K562 (cell line): ENCODE results near the gene SRP9. TPM values are rescaled to one million over a fixed set of nuclear protein-coding genes. Genes with fewer than 3 reads are reported as not detected.

ENCODE experiments used
- ZBTB1 ChIP-seq: sonication (generic); formaldehyde crosslinking; IDR thresholded peaks from 2 replicates; pipeline ENCODE4 v1.8.1; 2023; ENCODE audit warnings: missing genetic modification reagents, low read depth, mild to moderate bottlenecking, borderline replicate concordance
- polyA plus RNA-seq, 8 experiments: library from polyadenylated mRNA; depleted of rRNA in 4 of 8; stranded (reverse) in 5 of 8; unstranded in 3 of 8; fragments of >200 nt; fragmentation: Nextera tagmentation in 2 of 8; fragmentation: Illumina TruSeq in 1 of 8; extraction: Ambion mirVana in 2 of 8; extraction: Trizol in 1 of 8; gene quantifications; 2 replicates each; pipeline versions ENCODE4 v1.2.1 to v1.2.3, GENCODE V29; 2011 to 2014; ENCODE audit warnings: inconsistent platforms in 1 of 8, missing spikeins in 1 of 8
- total RNA-seq, 7 experiments: library from RNA; depleted of rRNA in 6 of 7; stranded (reverse); fragments of >200 nt in 6 of 7; fragmentation: Illumina TruSeq in 2 of 7; extraction: Trizol in 2 of 7; gene quantifications; 2 replicates each; pipeline versions ENCODE4 v1.2.1 to v1.2.3, GENCODE V29; 2011 to 2021; ENCODE audit warnings: low replicate concordance in 1 of 7
- TF ChIP-seq, protein P1 (sequence below): sonication (generic); formaldehyde crosslinking; IDR thresholded peaks from 2 replicates; pipeline ENCODE4 v1.8.0; 2022; ENCODE audit warnings: mild to moderate bottlenecking, low read depth, missing genetic modification reagents
- TF ChIP-seq, protein P2 (sequence below): fragments of 450-650 bp; formaldehyde crosslinking; IDR thresholded peaks from 2 replicates; pipeline ENCODE4 v1.4.0; 2020; ENCODE audit warnings: mild to moderate bottlenecking, moderate library complexity
- TF ChIP-seq, protein P3 (sequence below), 2 experiments: fragments of 150-350 bp in 1 of 2; IDR thresholded peaks; 2 replicates each; pipeline ENCODE4 v1.6.1; 2012 to 2016; ENCODE audit warnings: low read depth in 2 of 2, low read length in 2 of 2, mild to moderate bottlenecking in 1 of 2, moderate library complexity in 1 of 2

The SRP9 gene
- total and polyA plus RNA-seq, 9 of the 15 experiments (the other 6 are each of a cell fraction or from before 2014, with no cell fraction given) = 273 to 1,892 (median 668) TPM

DNA sequence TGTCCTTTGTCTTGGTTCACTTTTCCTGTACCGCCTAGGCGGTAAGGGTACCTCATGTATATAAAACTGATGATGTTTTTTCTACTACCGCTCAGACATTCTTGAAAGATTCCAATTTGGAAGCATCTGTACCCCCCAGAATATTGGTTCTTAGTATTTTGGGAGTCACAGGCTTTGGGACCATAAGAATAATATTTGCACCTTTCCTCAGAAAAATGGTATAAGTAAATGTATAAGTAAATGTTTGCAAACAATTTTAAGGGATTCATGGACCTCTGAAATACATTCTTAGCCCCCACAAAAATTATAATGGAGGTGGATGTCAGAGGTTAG lies 677 bp downstream of the SRP9 start (continued):
- TF ChIP-seq, protein P1, sequence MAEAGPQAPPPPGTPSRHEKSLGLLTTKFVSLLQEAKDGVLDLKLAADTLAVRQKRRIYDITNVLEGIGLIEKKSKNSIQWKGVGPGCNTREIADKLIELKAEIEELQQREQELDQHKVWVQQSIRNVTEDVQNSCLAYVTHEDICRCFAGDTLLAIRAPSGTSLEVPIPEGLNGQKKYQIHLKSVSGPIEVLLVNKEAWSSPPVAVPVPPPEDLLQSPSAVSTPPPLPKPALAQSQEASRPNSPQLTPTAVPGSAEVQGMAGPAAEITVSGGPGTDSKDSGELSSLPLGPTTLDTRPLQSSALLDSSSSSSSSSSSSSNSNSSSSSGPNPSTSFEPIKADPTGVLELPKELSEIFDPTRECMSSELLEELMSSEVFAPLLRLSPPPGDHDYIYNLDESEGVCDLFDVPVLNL (CRISPR knock-in tag) = no peak
- no peak for TF ChIP-seq ZBTB1 (CRISPR knock-in tag)
- TF ChIP-seq, protein P2, sequence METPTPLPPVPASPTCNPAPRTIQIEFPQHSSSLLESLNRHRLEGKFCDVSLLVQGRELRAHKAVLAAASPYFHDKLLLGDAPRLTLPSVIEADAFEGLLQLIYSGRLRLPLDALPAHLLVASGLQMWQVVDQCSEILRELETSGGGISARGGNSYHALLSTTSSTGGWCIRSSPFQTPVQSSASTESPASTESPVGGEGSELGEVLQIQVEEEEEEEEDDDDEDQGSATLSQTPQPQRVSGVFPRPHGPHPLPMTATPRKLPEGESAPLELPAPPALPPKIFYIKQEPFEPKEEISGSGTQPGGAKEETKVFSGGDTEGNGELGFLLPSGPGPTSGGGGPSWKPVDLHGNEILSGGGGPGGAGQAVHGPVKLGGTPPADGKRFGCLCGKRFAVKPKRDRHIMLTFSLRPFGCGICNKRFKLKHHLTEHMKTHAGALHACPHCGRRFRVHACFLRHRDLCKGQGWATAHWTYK (CRISPR knock-in tag) = 0 out of 2 replicates have a peak, but pooled peaks have one; percentile 20
- TF ChIP-seq, protein P3, sequence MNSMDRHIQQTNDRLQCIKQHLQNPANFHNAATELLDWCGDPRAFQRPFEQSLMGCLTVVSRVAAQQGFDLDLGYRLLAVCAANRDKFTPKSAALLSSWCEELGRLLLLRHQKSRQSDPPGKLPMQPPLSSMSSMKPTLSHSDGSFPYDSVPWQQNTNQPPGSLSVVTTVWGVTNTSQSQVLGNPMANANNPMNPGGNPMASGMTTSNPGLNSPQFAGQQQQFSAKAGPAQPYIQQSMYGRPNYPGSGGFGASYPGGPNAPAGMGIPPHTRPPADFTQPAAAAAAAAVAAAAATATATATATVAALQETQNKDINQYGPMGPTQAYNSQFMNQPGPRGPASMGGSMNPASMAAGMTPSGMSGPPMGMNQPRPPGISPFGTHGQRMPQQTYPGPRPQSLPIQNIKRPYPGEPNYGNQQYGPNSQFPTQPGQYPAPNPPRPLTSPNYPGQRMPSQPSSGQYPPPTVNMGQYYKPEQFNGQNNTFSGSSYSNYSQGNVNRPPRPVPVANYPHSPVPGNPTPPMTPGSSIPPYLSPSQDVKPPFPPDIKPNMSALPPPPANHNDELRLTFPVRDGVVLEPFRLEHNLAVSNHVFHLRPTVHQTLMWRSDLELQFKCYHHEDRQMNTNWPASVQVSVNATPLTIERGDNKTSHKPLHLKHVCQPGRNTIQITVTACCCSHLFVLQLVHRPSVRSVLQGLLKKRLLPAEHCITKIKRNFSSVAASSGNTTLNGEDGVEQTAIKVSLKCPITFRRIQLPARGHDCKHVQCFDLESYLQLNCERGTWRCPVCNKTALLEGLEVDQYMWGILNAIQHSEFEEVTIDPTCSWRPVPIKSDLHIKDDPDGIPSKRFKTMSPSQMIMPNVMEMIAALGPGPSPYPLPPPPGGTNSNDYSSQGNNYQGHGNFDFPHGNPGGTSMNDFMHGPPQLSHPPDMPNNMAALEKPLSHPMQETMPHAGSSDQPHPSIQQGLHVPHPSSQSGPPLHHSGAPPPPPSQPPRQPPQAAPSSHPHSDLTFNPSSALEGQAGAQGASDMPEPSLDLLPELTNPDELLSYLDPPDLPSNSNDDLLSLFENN (IDR thresholded peaks at IDR 0.05; ENCODE audit: low read depth in 2 of 2, low read length in 2 of 2) = no peak
